GM19035 (cell line): ENCODE measurements around the gene OAF.

ENCODE experiments used
- ATAC-seq: cut with Tn5 transposase; IDR thresholded peaks from one replicate; pipeline ENCODE4 v1.9.1; 2021; ENCODE audit not compliant: unreplicated experiment

Gene OAF

GRCh38 chr11:120183701-120184141 is 27.1 kb upstream of the OAF start:
- ATAC-seq: no peak

- no peak for ATAC-seq
Observed at GRCh38 chr11:120184371-120184945, 26.4 kb upstream of the OAF start.

DNA sequence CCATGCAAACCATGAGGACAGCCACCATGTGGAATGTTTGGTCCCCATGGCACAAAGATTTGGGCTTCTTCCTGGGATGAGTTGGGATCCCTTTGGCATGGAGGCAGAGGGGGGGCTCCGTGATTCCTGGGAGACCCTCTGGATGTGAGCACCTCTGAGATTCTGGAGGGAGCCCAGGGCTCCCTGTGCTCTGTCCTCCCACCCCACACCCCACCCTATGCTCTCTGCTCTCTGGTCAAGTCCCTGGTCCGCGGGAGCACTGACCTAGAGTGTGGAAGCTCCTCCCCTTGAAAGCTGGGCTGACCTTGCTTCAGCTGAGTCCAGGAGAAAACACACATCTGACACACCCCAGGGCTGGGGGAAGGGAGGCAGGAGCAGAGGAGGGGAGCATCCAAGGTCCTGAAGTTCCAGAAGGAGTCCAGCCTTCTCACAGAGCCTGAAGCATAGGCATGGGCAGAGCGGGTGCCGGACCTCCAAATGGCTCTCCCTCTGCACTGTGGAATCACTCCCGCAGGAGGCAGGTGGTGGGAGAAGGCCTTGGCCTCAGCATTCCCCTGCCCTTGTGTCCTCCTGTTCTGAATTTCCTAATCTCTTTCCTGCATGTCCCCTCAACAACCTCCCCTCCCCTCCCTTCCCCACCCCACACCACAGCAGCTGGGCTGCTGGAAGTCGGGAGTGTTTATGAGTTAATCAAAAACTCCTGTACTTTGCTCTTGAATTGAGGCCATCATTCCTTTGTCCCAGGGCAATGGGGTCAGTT is 25.7 kb upstream of the OAF start:
- no peak for ATAC-seq

- no peak for ATAC-seq
Observed at GRCh38 chr11:120185706-120186455, 25.0 kb upstream of the OAF start.

DNA sequence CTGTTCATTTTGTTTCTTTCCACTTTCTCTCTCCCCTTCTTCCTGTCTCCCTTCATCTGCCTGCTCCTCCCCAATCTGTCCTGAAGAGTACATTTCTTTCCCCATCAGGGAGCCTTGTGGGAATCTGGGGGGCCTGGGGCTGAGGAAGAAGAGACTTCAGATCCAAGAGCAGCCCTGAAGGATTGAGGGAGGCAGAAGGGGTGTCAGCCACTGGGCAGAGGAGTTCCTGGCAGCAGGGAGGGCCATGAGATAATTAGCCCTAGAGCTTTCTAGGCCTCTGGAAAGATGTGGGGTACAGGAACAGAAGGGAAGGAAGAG is 24.4 kb upstream of the OAF start:
- no peak for ATAC-seq

GRCh38 chr11:120186774-120187591 is 23.8 kb upstream of the OAF start:
- ATAC-seq: no peak

GRCh38 chr11:120188371-120188770 is 22.5 kb upstream of the OAF start:
- no peak for ATAC-seq

DNA sequence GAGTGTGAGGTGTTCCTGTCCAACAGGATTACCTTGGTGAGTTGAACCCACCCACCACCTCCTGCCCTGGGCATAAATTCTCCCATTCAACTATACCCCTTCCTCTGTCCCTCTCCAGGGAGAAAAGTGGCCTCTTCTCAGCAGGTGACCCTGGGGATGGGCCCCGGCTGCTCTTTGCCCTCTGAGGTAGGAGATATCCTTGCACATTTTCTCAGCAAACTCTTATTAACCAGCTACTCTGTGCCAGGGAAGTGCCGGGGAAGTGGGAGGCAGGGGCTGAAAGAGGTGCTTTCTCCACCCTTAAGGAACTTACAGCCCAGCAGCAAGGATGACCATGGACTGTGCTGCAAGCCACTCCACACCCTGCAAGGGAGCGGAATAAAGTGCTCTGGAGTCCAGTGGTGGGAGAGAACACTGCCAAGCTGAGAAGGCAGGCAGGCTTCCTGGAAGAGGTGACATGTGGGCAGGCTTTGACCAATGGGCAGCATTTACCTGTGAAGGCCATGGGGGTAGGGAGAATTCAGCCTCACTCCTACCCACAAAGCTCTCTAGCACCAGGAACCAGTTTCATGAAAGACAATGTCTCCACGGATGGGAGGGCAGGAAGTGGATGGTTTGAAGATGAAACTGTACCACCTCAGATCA is 21.9 kb upstream of the OAF start:
- no peak for ATAC-seq

DNA sequence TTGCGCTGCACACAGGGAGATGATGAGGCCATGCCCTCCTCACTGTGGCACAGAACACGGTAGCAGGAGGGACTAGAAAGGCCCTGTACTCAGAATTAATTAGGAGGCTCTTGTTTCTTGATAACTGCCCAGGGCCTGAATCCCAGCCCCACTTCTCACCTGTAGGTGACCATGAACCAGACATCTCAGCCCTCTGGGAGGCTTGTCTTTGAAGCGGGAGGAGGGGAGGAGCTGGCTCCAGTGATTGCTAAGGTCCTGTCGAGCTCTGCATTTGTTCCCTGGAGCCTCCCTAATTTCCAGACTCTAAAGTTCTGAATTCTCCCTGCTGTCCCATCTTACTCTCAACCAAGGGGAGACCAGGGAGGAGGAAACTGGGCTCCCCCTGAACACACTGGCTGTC is 19.8 kb upstream of the OAF start:
- ATAC-seq: no peak

DNA sequence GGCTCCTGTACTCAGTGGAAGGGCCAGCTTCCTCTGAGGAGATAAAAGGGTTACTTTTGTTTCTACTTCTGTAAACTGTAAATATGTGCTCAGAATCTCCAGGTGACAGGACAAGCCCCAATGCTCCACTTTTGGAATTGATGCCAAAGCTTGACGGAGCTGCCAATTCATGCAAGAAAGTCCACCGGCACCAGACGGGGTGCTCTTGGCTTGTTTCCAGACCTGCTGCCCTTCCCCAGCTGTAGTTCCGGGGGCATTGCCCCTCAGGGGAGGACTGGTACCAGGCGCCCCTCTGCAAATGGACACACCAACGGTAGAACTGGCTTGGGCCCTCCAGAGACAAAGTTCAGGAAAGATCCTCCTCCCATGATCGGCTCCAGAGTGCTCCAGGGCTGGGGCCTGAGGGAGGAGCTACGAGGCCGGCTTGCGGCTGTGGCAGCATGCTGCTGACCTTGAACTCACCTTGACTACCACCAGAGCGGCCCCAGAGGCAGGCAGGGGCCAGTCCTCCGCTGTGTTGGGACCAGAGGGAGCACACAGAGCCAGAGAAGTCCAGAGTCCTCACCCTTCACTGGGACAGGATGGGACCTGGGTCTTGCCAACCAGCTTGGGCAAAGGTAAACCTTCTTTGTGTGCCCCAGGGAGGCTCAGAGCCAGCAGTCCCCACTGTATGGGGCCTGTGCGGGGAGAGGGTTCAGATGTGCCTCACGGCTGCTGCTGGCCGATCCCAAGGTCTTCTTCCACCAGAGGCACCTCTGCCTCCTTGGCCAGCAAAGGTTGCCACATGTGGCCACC is 17.8 kb upstream of the OAF start:
- ATAC-seq: no peak

GRCh38 chr11:120194166-120194565 is 16.7 kb upstream of the OAF start:
- ATAC-seq: no peak

DNA sequence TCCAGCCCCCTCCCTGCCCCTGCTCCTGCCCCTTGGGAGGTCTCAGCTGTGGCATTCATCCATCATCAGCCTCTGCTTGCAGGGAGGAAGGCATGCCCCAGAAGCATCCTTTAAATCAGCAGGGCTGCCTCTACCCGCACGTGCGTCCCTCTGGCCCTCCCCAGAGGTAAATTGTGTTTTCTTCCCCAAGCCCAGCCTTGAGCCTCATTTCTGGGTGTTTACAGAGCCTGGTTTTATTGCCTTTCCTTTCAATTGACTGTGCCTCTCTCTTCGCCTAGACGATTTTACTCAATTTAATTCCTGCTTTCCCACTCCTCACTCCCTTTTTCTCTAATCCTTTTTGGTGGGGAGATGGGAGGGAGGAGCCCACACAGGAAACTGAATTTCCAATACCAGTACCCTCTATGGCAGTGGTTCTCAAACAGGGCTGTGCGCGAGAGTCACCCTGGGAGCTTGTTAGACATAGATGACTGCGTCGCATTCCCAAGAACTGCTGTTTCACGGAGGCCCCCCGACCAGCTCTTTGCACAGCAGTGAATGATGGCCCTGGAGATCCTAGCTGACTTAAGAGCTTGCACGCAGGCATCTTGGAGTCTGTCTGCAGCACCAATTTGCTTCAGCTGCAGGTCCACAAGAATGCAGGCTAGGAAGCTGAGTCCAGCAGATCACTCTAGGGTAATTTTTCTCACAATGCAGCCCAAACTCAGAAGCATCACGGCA is 15.1 kb upstream of the OAF start:
- no peak for ATAC-seq

GRCh38 chr11:120196826-120197225 is 14.0 kb upstream of the OAF start:
- no peak for ATAC-seq

DNA sequence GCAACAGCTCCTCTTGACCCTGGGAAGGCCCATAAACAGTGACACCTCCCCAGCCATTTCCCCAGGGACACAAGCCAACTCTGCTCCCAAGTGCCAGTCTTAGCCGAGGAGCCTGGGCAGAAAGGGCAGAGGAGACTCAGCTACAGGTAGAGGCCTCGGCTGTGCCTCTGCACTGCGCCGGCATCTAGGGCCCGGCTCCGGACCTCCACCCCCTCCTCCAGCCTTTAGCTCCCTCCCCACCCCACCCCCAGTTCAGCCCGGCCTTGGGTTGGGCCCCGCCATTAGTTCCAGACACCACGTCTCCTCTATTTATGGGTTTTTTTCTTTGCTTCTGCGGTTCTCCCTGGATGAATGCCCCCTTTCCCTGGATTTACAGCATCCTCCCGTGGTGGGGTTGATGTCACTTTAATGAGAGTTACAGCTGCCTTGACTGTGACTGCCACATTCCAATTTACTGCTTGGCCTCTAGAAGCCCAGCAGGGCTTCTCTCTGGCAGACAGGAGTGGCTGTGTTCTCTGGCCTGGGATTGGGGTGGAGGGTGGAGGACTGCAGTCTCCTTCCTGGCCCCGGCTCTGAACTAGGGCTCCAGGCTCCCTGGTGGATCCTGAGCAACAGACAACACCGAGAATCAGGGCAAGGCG is 13.5 kb upstream of the OAF start:
- no peak for ATAC-seq

DNA sequence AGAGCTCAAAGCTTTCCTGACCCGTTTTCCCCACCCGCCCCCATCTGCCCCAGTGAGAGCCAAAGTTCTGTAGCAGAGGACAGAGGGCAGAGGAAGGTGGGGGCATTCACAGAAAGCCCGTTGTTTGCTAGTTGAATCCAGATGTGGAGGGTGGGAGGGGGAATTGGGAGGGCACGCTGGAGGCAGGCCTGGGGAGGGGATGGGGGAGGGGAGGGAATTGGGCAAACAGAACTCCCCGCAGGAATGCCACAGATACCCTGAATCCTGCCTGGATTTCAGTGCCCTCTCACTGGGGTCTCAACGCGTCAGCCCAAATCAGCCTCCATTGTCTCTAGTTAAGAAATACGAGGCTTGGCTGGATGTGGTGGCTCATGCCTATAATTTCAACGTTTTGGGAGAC is 12.9 kb upstream of the OAF start:
- ATAC-seq: no peak

DNA sequence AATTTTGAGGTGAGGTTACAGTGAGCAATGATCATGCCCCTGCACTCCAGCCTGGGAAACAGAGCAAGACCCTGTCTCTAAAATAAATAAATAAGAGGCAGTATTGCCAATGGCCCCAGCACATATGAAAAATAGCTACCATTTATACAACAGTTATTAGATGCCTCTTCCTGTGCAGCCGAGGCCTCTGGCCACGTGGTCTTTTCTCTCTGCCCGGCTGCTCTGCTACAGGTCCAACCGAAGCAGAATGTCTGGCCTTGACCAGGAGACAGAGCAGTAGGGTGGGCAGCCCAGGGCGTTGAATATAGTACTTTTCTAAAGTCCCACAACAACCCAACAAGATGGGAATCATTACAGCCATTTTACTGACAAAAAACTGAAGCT is 12.4 kb upstream of the OAF start:
- no peak for ATAC-seq

DNA sequence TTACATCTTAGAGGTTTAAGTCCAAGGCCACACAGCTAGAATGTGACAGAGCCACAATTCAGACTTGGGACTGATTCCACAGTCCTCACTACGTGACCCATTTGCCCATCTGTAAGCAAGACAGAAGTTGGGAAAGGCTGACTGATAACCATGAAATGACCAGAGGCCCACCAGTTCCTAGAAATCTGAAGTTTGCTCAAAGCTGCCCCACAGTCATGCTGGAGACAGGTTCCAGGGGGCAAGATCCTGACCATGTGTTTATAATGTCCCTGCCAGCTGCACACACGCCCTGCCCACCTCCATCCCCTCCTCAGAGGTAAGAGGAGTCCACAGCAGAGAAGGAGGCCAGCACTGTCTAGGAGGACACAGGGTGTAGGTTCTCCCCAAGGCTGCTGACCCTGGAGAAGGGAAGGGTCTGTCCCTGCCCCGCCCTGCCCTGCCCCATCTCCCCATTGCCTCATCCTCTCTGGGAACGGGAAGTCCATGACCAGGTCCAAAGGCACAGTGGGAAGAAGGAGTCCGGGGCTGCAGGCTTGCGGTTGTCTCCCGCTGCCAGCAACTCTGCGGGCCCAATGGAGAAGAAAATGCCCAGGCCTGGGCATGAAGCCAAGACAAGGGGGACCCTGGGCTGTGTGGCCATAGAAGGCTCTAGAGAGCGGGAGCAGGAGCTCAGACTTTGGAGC is 11.9 kb upstream of the OAF start:
- no peak for ATAC-seq

GRCh38 chr11:120199613-120200012 is 11.2 kb upstream of the OAF start:
- no peak for ATAC-seq

DNA sequence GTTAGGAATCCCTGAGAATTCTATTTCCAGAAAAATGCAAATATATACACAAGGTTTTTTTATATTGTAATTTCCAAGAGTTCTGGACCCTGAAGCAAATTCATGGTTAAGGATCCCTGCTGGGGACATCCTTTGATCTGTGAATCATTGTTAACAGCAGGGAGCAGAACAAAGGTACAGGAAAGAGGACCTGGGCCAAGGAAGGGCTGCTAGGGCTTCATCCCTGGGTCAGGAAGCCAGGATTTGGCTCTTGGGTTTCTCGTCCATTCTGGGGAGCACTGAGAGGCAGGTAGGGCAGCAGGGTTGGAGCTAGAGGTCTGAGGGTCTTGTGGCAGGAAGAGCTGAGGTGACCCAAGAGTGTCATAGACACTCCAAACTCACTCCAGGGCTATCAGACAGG is 10.2 kb upstream of the OAF start:
- ATAC-seq: no peak
